GM12892 (cell line): ENCODE data around the gene MON2.

ENCODE experiments used
- POLR2A ChIP-seq: IDR thresholded peaks from 2 replicates; pipeline ENCODE4 v1.6.1; 2011; ENCODE audit warnings: low read depth, low read length, control low read depth
- POLR2AphosphoS5 ChIP-seq: IDR thresholded peaks from 2 replicates; pipeline ENCODE4 v1.6.1; 2011; ENCODE audit warnings: low read depth, low read length, control low read depth
- TAF1 ChIP-seq: IDR thresholded peaks from 2 replicates; pipeline ENCODE4 v1.6.1; 2011; ENCODE audit warnings: low read depth, mild to moderate bottlenecking, control low read depth, low read length, borderline replicate concordance

DNA sequence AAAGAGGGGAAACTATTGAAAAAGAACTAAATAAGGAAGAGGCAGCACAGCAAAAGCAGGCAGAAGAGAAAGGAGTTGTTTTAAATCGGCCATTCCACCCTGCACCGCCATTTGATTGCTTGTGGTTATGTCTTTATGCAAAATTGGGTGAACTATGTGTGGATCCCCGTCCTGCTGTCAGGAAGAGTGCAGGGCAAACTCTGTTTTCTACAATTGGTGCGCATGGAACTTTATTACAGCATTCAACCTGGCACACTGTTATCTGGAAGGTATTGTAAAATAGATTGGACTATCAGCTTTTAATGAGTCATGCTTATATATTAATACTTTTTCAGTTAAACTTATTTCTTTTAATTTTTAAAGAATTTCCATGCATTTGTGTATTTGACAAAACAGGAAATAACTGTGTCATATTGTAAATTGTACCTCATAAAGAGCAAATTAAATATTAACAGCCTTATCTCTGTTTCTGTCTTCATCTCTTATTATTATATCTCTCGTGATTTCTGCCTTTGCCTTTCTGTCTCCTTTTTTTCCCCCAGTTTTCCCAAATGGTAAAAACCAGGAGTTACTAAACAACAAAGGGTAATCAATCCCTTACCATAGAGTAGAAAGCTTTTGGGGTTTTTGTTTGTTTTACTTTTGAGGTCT lies 86.4 kb downstream of the MON2 start:
- TF ChIP-seq POLR2AphosphoS5 (no peak), POLR2A (no peak), TAF1 (no peak)
